ENCODE measurements around the gene PIP5K1B. TPM values are rescaled to one million over a fixed set of nuclear protein-coding genes. Genes with fewer than 3 reads are reported as not detected.

Gene PIP5K1B
- total RNA-seq, 1 experiment from 2014 or later, result not detected

DNA sequence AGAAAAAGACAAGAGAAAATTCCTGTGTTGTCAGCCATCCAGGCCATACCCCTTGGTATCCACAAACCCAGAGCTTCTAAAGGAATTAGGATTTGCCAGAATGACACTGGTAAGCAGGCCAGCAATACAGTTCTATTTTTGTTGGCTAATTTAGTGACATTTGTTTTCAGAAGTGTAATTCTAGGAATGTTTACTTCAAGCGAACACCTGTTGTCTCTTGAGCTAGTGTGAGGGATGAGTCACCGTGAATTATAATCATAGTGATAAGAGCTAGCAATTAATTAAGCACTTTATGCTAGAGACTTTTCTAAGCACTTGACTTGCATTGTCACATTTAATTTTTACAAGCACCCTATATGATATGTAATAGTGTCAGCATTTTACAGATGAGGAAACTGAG lies 209.7 kb downstream of the PIP5K1B start:
- no peak overlapping the region for H3K27ac ChIP-seq (ENCODE audit: low read length)
- H3K9me3 ChIP-seq (ENCODE audit: low read length), result no peaks in the 10 kb centered on the region
- no peaks in the 10 kb centered on the region for H3K4me1 ChIP-seq (ENCODE audit: low read length)
- H2AFZ ChIP-seq (ENCODE audit: low read length), result no peak overlapping the region
- H4K20me1 ChIP-seq (ENCODE audit: insufficient read depth, low read depth, low read length), result no peaks in the 10 kb centered on the region
- no peaks in the 10 kb centered on the region for H3K79me2 ChIP-seq (ENCODE audit: low read length)
- H3K4me3 ChIP-seq (ENCODE audit: low read length), result no peak overlapping the region
- no peak for DNase-seq
- H3K36me3 ChIP-seq (ENCODE audit: insufficient read depth, low read length), result no peaks in the 10 kb centered on the region
- no peak overlapping the region for H3K4me2 ChIP-seq (ENCODE audit: low read depth, low read length, poor library complexity, severe bottlenecking)
- H3K9me2 ChIP-seq (replicated peaks; ENCODE audit: insufficient read depth, low read length), result no peaks in the 10 kb centered on the region
- H3K9ac ChIP-seq (ENCODE audit: low read length), result no peak overlapping the region
- H3K27me3 ChIP-seq (ENCODE audit: low read length), result no peaks in the 10 kb centered on the region

DNA sequence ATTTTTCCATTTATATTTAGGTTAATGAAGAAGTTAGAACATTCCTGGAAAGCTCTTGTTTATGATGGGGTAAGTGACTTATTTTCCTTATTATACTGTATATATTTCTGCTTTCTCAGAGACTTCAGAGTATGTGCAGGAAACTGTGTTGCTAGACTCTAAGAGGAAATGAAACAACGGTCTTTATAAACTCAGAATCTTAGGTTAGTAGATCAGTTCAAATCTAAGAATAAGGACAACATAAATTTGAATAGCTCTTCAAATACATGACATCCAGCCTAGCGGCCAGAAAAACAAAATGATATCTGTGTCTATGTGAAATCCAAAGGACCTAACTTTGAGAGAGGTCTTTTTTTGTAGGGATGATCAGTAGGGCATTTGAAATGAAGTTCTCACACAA lies 214.6 kb downstream of the PIP5K1B start:
- DNase-seq, result no peak
- Histone ChIP-seq H3K36me3 (ENCODE audit: insufficient read depth, low read length) (no peaks in the 10 kb centered on the region), H3K4me1 (ENCODE audit: low read length) (no peaks in the 10 kb centered on the region), H3K9me3 (ENCODE audit: low read length) (no peaks in the 10 kb centered on the region), H3K9ac (ENCODE audit: low read length) (no peak overlapping the region), H4K20me1 (ENCODE audit: insufficient read depth, low read depth, low read length) (no peaks in the 10 kb centered on the region), H3K4me2 (ENCODE audit: low read depth, low read length, poor library complexity, severe bottlenecking) (no peak overlapping the region), H3K27me3 (ENCODE audit: low read length) (no peaks in the 10 kb centered on the region), H3K27ac (ENCODE audit: low read length) (no peak overlapping the region), H3K4me3 (ENCODE audit: low read length) (no peak overlapping the region), H2AFZ (ENCODE audit: low read length) (no peak overlapping the region), H3K9me2 (replicated peaks; ENCODE audit: insufficient read depth, low read length) (no peaks in the 10 kb centered on the region), H3K79me2 (ENCODE audit: low read length) (no peaks in the 10 kb centered on the region)

DNA sequence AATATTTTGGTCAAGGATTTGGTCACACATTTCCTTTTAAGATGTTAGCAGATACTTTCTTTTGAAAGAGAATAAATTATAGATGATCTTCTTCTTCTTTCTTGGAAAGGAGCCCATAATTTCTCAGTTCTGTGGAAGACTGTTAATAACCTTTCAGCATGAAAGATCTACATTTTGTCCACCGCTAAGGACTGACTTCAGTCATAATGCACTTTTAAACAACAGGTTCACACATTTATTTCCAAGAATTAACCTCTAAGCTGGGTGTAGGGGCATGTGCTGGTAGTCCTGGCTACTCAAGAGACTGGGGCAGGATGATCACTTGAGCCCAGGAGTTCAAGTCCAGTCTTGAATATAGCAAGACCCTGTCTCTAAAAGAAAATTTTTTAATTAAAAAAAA lies 215.9 kb downstream of the PIP5K1B start:
- DNase-seq, result no peak
- no peak overlapping the region for H3K4me2 ChIP-seq (ENCODE audit: low read depth, low read length, poor library complexity, severe bottlenecking)
- H3K9me2 ChIP-seq (replicated peaks; ENCODE audit: insufficient read depth, low read length), result no peaks in the 10 kb centered on the region
- H3K4me3 ChIP-seq (ENCODE audit: low read length), result no peak overlapping the region
- H2AFZ ChIP-seq (ENCODE audit: low read length), result no peak overlapping the region
- H3K9ac ChIP-seq (ENCODE audit: low read length), result no peak overlapping the region
- H3K4me1 ChIP-seq (ENCODE audit: low read length), result no peaks in the 10 kb centered on the region
- H3K27me3 ChIP-seq (ENCODE audit: low read length), result no peaks in the 10 kb centered on the region
- H3K27ac ChIP-seq (ENCODE audit: low read length), result no peak overlapping the region
- no peaks in the 10 kb centered on the region for H3K9me3 ChIP-seq (ENCODE audit: low read length)
- no peaks in the 10 kb centered on the region for H4K20me1 ChIP-seq (ENCODE audit: insufficient read depth, low read depth, low read length)
- no peaks in the 10 kb centered on the region for H3K79me2 ChIP-seq (ENCODE audit: low read length)
- H3K36me3 ChIP-seq (ENCODE audit: insufficient read depth, low read length), result no peaks in the 10 kb centered on the region

DNA sequence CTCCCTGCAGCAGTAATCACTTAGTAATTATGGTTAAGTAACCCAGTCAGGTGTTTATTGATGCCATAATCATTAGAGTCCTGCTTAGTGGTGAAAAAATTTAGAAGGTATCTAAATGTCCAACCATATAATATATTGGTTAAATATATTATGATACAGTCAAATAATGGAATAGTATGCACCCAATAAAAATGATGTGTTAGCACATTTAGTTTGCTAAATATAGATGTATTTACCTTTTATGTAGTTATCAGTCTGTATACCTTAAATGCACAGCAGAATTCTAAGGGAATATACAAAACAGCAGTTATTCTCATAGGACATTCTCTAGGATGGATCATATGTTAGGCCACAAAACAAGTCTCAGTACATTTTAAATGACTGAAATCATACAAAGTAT lies 218.4 kb downstream of the PIP5K1B start:
- no peak overlapping the region for H3K9ac ChIP-seq (ENCODE audit: low read length)
- no peaks in the 10 kb centered on the region for H4K20me1 ChIP-seq (ENCODE audit: insufficient read depth, low read depth, low read length)
- H3K4me2 ChIP-seq (ENCODE audit: low read depth, low read length, poor library complexity, severe bottlenecking), result no peak overlapping the region
- H3K27me3 ChIP-seq (ENCODE audit: low read length), result no peaks in the 10 kb centered on the region
- H3K9me3 ChIP-seq (ENCODE audit: low read length), result no peaks in the 10 kb centered on the region
- no peak overlapping the region for H2AFZ ChIP-seq (ENCODE audit: low read length)
- no peaks in the 10 kb centered on the region for H3K4me1 ChIP-seq (ENCODE audit: low read length)
- no peak overlapping the region for H3K4me3 ChIP-seq (ENCODE audit: low read length)
- H3K36me3 ChIP-seq (ENCODE audit: insufficient read depth, low read length), result no peaks in the 10 kb centered on the region
- no peak for DNase-seq
- no peaks in the 10 kb centered on the region for H3K9me2 ChIP-seq (replicated peaks; ENCODE audit: insufficient read depth, low read length)
- no peak overlapping the region for H3K27ac ChIP-seq (ENCODE audit: low read length)
- no peaks in the 10 kb centered on the region for H3K79me2 ChIP-seq (ENCODE audit: low read length)

DNA sequence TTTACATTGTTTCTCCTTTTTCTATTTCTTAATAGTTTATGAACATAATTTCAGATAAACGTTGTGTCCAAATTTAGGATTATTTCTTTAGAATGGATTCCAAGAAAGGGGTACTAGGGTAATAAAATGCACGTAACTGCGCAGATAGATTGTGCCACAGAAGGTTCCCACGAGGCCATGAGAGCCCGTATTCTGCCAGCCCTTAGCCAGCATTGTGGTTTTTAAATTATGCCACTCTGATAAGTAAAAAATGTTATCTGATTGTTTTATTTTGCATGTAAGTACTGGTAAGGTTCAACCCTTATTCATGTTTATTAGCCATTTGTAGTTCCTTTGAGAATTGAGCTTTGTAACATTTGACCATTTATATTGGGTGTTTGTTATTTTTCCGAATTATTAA lies 220.1 kb downstream of the PIP5K1B start:
- Histone ChIP-seq H3K9ac (ENCODE audit: low read length) (no peak overlapping the region), H3K4me1 (ENCODE audit: low read length) (no peaks in the 10 kb centered on the region), H4K20me1 (ENCODE audit: insufficient read depth, low read depth, low read length) (no peaks in the 10 kb centered on the region), H3K4me2 (ENCODE audit: low read depth, low read length, poor library complexity, severe bottlenecking) (no peak overlapping the region), H2AFZ (ENCODE audit: low read length) (no peak overlapping the region), H3K9me3 (ENCODE audit: low read length) (no peaks in the 10 kb centered on the region), H3K27me3 (ENCODE audit: low read length) (no peaks in the 10 kb centered on the region), H3K79me2 (ENCODE audit: low read length) (no peaks in the 10 kb centered on the region), H3K36me3 (ENCODE audit: insufficient read depth, low read length) (no peaks in the 10 kb centered on the region), H3K27ac (ENCODE audit: low read length) (no peak overlapping the region), H3K9me2 (replicated peaks; ENCODE audit: insufficient read depth, low read length) (no peaks in the 10 kb centered on the region), H3K4me3 (ENCODE audit: low read length) (no peak overlapping the region)
- DNase-seq, result no peak

DNA sequence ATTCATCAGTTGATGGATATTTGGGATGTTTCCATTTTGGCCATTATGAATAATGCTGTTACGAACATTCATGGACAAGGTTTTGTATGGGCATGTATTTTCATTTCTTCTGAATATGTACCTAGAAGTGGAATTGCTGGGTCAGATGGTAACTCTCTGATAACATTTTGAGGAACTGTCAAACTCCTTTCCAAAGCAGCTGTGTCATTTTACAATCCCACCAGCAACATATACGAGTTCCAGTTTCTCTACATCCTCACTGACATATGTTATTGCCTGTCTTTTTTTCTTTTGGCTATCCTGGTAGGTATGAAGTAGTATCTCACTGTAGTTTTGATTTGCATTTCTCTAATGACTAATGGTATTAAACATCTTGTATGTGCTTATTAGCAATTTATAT lies 222.1 kb downstream of the PIP5K1B start:
- DNase-seq, result no peak
- Histone ChIP-seq H3K36me3 (ENCODE audit: insufficient read depth, low read length) (no peaks in the 10 kb centered on the region), H4K20me1 (ENCODE audit: insufficient read depth, low read depth, low read length) (no peaks in the 10 kb centered on the region), H3K9ac (ENCODE audit: low read length) (no peak overlapping the region), H3K9me3 (ENCODE audit: low read length) (no peaks in the 10 kb centered on the region), H3K9me2 (replicated peaks; ENCODE audit: insufficient read depth, low read length) (no peaks in the 10 kb centered on the region), H3K27me3 (ENCODE audit: low read length) (no peaks in the 10 kb centered on the region), H2AFZ (ENCODE audit: low read length) (no peak overlapping the region), H3K4me3 (ENCODE audit: low read length) (no peak overlapping the region), H3K4me1 (ENCODE audit: low read length) (no peaks in the 10 kb centered on the region), H3K79me2 (ENCODE audit: low read length) (no peaks in the 10 kb centered on the region), H3K27ac (ENCODE audit: low read length) (no peak overlapping the region), H3K4me2 (ENCODE audit: low read depth, low read length, poor library complexity, severe bottlenecking) (no peak overlapping the region)

DNA sequence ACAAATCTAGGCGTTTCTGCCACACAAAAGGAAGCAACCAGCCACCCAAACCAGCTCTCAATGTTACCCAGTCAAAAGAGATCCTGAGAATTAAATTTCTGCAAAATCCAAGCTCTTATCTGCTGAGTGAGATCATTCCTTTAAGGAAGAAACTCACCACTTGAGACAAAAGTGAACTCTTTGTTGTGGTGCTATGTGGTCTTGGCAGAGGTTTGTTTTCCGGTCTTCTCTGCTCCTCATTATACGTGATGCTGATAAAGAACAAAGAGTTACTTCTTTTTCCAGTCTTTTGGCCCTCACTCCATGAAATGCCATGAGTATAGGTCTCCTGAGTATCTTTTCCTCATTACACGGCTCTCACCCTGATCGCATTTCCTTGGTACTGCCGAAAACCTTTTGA lies 226.8 kb downstream of the PIP5K1B start:
- Histone ChIP-seq H3K9ac (ENCODE audit: low read length) (no peak overlapping the region), H4K20me1 (ENCODE audit: insufficient read depth, low read depth, low read length) (no peaks in the 10 kb centered on the region), H3K4me2 (ENCODE audit: low read depth, low read length, poor library complexity, severe bottlenecking) (no peak overlapping the region), H3K27ac (ENCODE audit: low read length) (no peak overlapping the region), H3K9me2 (replicated peaks; ENCODE audit: insufficient read depth, low read length) (no peaks in the 10 kb centered on the region), H3K79me2 (ENCODE audit: low read length) (no peaks in the 10 kb centered on the region), H3K27me3 (ENCODE audit: low read length) (no peaks in the 10 kb centered on the region), H2AFZ (ENCODE audit: low read length) (no peak overlapping the region), H3K4me1 (ENCODE audit: low read length) (no peaks in the 10 kb centered on the region), H3K4me3 (ENCODE audit: low read length) (no peak overlapping the region), H3K9me3 (ENCODE audit: low read length) (no peaks in the 10 kb centered on the region), H3K36me3 (ENCODE audit: insufficient read depth, low read length) (no peaks in the 10 kb centered on the region)
- no peak for DNase-seq

DNA sequence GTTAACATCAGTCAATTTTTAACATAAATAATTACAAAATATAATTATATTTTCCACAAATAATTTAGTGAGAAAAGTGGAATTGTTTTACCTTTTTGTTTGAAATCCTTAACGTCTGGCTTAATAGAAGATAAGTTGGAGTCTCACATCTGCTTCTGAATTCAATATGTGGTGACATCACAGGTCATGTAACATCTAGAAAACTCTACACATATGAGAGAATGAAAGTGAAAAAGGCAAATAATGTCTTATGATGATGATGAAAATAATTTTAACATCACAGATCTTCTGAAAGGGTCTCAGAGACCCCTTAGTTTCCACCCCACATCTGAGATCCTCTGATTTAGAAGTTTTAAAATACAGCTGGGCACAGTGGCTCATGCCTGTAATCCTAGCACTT lies 227.4 kb downstream of the PIP5K1B start:
- Histone ChIP-seq H3K4me3 (ENCODE audit: low read length) (no peak overlapping the region), H3K9me3 (ENCODE audit: low read length) (no peaks in the 10 kb centered on the region), H3K9ac (ENCODE audit: low read length) (no peak overlapping the region), H3K4me1 (ENCODE audit: low read length) (no peaks in the 10 kb centered on the region), H3K4me2 (ENCODE audit: low read depth, low read length, poor library complexity, severe bottlenecking) (no peak overlapping the region), H2AFZ (ENCODE audit: low read length) (no peak overlapping the region), H4K20me1 (ENCODE audit: insufficient read depth, low read depth, low read length) (no peaks in the 10 kb centered on the region), H3K79me2 (ENCODE audit: low read length) (no peaks in the 10 kb centered on the region), H3K27ac (ENCODE audit: low read length) (no peak overlapping the region), H3K36me3 (ENCODE audit: insufficient read depth, low read length) (no peaks in the 10 kb centered on the region), H3K27me3 (ENCODE audit: low read length) (no peaks in the 10 kb centered on the region), H3K9me2 (replicated peaks; ENCODE audit: insufficient read depth, low read length) (no peaks in the 10 kb centered on the region)
- DNase-seq, result no peak
